ENCODE data around the gene CCDC85A. TPM values are rescaled to one million over a fixed set of nuclear protein-coding genes. Genes with fewer than 3 reads are reported as not detected.

The CCDC85A gene
- total RNA-seq, 1 donor from 2014 or later = 0.43 TPM

DNA sequence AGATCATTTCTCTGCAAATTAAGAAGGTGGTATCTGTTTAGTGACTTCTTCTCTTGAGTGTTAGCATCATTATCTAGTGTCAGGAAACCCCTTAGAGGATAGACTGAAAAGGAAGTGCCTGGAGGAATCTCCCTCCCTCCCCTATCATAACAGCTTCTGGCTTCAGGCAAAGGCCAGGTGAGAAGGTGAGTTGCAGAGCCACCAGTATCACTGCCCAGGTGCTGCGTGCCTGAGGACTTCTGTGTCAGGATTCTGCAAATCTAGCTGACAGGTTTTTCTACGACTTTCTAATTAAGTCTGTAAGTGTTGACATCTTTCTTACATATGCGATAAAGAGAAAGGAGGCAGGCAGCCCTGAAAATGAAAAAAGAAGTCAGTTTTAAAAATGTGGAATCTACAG lies 111.9 kb downstream of the CCDC85A start:
- Mint-ChIP-seq H3K36me3 (no peaks in the 10 kb centered on the region), H3K27me3 (ENCODE audit: insufficient read depth, low read depth) (no peaks in the 10 kb centered on the region), H3K4me1 (peaks cover 16% of the 10 kb centered on the region), H3K27ac (no peak overlapping the region), H3K4me3 (no peak overlapping the region), H3K9me3 (no peaks in the 10 kb centered on the region)
- Histone ChIP-seq H3K79me2 (ENCODE audit: low read depth) (no peaks in the 10 kb centered on the region), H3K9me3 (ENCODE audit: low read depth) (no peaks in the 10 kb centered on the region), H4K20me1 (ENCODE audit: low read depth) (no peaks in the 10 kb centered on the region), H3F3A (ENCODE audit: low read depth) (no peaks in the 10 kb centered on the region), H3K27ac (no peak overlapping the region), H3K36me3 (no peaks in the 10 kb centered on the region), H3K4me1 (no peaks in the 10 kb centered on the region), H3K9ac (no peak overlapping the region), H3K4me2 (no peak overlapping the region), H3K27me3 (no peaks in the 10 kb centered on the region), H2AFZ (replicated peaks) (no peak overlapping the region), H3K4me3 (no peak overlapping the region)
- no peak for TF ChIP-seq EZH2phosphoT487 (IDR thresholded peaks at IDR 0.05)
- no peak for DNase-seq (ENCODE audit: low spot score)

DNA sequence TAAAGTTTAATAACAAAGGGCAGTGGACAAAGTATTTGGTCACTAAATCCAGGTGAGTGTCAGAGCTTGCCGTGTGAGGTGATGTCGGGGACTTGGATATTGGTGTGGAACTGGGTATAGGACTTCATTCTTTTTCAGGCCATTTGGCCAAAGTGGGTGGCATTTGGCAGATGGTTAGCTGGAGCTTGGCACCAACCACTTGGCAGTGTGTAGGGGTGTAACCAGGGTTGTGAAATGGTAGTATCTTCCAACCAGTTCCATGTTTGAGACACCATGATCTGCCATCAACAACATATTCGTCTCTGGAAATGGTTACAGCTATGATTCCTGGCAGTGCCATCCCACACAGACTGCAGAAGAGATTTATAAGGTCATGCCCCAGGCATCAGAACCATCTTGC lies 113.9 kb downstream of the CCDC85A start:
- no peaks in the 10 kb centered on the region for H3K36me3 ChIP-seq
- peaks cover 16% of the 10 kb centered on the region for H3K4me1 Mint-ChIP-seq
- H3K4me3 Mint-ChIP-seq = no peak overlapping the region

GRCh38 chr2:56299171-56299691 lies 115.4 kb downstream of the CCDC85A start:
- Histone ChIP-seq H3K36me3 (no peaks in the 10 kb centered on the region), H4K20me1 (ENCODE audit: low read depth) (no peaks in the 10 kb centered on the region), H3K4me3 (no peak overlapping the region), H3K27me3 (no peaks in the 10 kb centered on the region), H3K9me3 (ENCODE audit: low read depth) (no peaks in the 10 kb centered on the region), H3K9ac (no peak overlapping the region), H3K79me2 (ENCODE audit: low read depth) (no peaks in the 10 kb centered on the region), H3K27ac (no peak overlapping the region), H2AFZ (replicated peaks) (no peak overlapping the region), H3K4me1 (no peaks in the 10 kb centered on the region), H3F3A (ENCODE audit: low read depth) (no peaks in the 10 kb centered on the region), H3K4me2 (no peak overlapping the region)
- H3K36me3 Mint-ChIP-seq = no peaks in the 10 kb centered on the region
- H3K4me3 Mint-ChIP-seq = no peak overlapping the region
- no peaks in the 10 kb centered on the region for H3K9me3 Mint-ChIP-seq
- H3K4me1 Mint-ChIP-seq = peaks cover 16% of the 10 kb centered on the region
- no peak overlapping the region for H3K27ac Mint-ChIP-seq
- DNase-seq (ENCODE audit: low spot score) = peak; percentile 5
- TF ChIP-seq EZH2 (IDR thresholded peaks at IDR 0.05) = no peak
- TF ChIP-seq CTCF (IDR thresholded peaks at IDR 0.05) = no peak
- TF ChIP-seq EZH2phosphoT487 (IDR thresholded peaks at IDR 0.05) = no peak
- no peaks in the 10 kb centered on the region for H3K27me3 Mint-ChIP-seq (ENCODE audit: insufficient read depth, low read depth)

More for the DNA sequence above, 113.9 kb downstream of the CCDC85A start:
- Histone ChIP-seq H3K79me2 (ENCODE audit: low read depth) (no peaks in the 10 kb centered on the region), H3K4me1 (no peaks in the 10 kb centered on the region), H3K9ac (no peak overlapping the region), H3K4me3 (no peak overlapping the region), H4K20me1 (ENCODE audit: low read depth) (no peaks in the 10 kb centered on the region), H3K4me2 (no peak overlapping the region), H3K9me3 (ENCODE audit: low read depth) (no peaks in the 10 kb centered on the region), H3F3A (ENCODE audit: low read depth) (no peaks in the 10 kb centered on the region), H3K27me3 (no peaks in the 10 kb centered on the region), H3K27ac (no peak overlapping the region), H2AFZ (replicated peaks) (no peak overlapping the region)
- Mint-ChIP-seq H3K36me3 (no peaks in the 10 kb centered on the region), H3K27ac (no peak overlapping the region), H3K9me3 (no peaks in the 10 kb centered on the region), H3K27me3 (ENCODE audit: insufficient read depth, low read depth) (no peaks in the 10 kb centered on the region)
- DNase-seq (ENCODE audit: low spot score) = no peak
- TF ChIP-seq CTCF (IDR thresholded peaks at IDR 0.05) = no peak
- no peak for TF ChIP-seq EZH2phosphoT487 (IDR thresholded peaks at IDR 0.05)
- no peak for TF ChIP-seq EZH2 (IDR thresholded peaks at IDR 0.05)

GRCh38 chr2:56309626-56310170 lies 125.9 kb downstream of the CCDC85A start:
- no peaks in the 10 kb centered on the region for H3K36me3 ChIP-seq
- H3K9me3 Mint-ChIP-seq = no peaks in the 10 kb centered on the region
- no peak overlapping the region for H3K4me3 Mint-ChIP-seq
- no peak for DNase-seq (ENCODE audit: low spot score)
- no peaks in the 10 kb centered on the region for H3K27me3 ChIP-seq
- H3K79me2 ChIP-seq (ENCODE audit: low read depth) = no peaks in the 10 kb centered on the region
- no peak overlapping the region for H3K4me2 ChIP-seq
- H3K4me1 Mint-ChIP-seq = peaks cover 6% of the 10 kb centered on the region
- no peak overlapping the region for H3K27ac ChIP-seq
- no peak for TF ChIP-seq EZH2 (IDR thresholded peaks at IDR 0.05)
- TF ChIP-seq EZH2phosphoT487 (IDR thresholded peaks at IDR 0.05) = no peak
- no peak for TF ChIP-seq CTCF (IDR thresholded peaks at IDR 0.05)
- no peaks in the 10 kb centered on the region for H3K9me3 ChIP-seq (ENCODE audit: low read depth)
- peaks cover 5% of the 10 kb centered on the region for H3K27me3 Mint-ChIP-seq (ENCODE audit: insufficient read depth, low read depth)
- H2AFZ ChIP-seq (replicated peaks) = no peak overlapping the region
- H3K9ac ChIP-seq = no peak overlapping the region
- no peak overlapping the region for H3K27ac Mint-ChIP-seq
- H4K20me1 ChIP-seq (ENCODE audit: low read depth) = no peaks in the 10 kb centered on the region
- no peak overlapping the region for H3K4me3 ChIP-seq
- H3F3A ChIP-seq (ENCODE audit: low read depth) = no peaks in the 10 kb centered on the region
- no peaks in the 10 kb centered on the region for H3K36me3 Mint-ChIP-seq
- H3K4me1 ChIP-seq = no peaks in the 10 kb centered on the region

All from neural progenitor cell (in vitro differentiated cells).